Measurements from ENCODE around the gene TFRC.

- TF ChIP-seq CTCF (conservative IDR thresholded peaks at IDR 0.05; ENCODE audit: low read length), result no peak
- TF ChIP-seq EZH2phosphoT487 (IDR thresholded peaks at IDR 0.05; ENCODE audit: borderline replicate concordance), result no peak
Observed at GRCh38 chr3:196055240-196055639, 26.6 kb downstream of the TFRC start.
